HS-5 (cell line): ENCODE results near the gene EIF4G3.
"Not testable (repeated sequence)": the region's sequence is repeated elsewhere in the genome, so short reads cannot be mapped to it uniquely, and the experiment has no call there.

Experiments
- DNase-seq: peaks from one replicate; pipeline ENCODE4 v3.0.0-alpha.2; 2012; ENCODE audit warnings: low read depth

Gene EIF4G3

GRCh38 chr1:21188235-21188634 lies 11.5 kb upstream of the EIF4G3 start:
- no peak for DNase-seq

DNA sequence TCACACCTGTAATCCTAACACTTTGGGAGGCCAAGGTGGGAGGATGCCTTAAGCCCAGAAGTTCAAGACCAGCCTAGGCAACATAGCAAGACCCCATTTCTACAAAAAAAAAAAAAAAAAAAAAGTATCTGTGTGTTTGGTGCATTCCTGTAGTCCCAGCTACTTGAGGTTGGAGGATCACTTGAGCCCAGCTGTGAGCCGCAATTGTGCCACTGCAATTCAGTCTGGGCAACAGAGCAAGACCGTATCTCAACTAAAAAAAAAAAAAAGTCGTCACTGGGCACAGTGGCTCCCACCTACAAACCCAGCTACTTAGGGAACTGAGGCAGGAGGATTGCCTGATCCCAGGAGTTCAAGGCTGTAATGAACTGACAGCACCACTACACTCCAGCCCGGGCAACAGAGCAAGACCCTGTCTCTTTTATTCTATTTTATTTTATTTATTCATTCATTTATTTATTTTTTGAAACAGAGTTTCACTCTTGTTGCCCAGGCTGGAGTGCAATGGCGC lies 8.6 kb upstream of the EIF4G3 start:
- no peak for DNase-seq

DNA sequence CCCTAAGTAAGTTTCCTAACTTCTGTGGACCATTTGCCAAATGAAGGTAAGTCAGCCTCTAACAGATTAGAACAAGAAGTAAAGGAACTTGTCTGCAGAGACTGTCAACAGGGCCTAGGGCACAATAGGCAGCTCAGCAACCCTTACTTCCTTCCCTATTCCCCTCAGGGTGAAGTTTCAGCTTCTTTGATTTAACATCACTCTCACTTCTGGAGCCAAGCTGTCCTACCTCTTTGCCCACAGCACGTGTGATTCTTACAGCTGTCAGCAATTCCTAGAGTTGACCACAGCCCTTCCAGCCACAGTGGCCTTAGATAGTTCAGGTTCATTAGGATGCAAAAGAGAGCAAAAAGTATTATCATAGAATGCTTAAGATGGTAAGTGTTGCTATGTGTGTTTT lies 7.6 kb upstream of the EIF4G3 start:
- no peak for DNase-seq

GRCh38 chr1:21182181-21182731 lies 5.6 kb upstream of the EIF4G3 start:
- DNase-seq = no peak

DNA sequence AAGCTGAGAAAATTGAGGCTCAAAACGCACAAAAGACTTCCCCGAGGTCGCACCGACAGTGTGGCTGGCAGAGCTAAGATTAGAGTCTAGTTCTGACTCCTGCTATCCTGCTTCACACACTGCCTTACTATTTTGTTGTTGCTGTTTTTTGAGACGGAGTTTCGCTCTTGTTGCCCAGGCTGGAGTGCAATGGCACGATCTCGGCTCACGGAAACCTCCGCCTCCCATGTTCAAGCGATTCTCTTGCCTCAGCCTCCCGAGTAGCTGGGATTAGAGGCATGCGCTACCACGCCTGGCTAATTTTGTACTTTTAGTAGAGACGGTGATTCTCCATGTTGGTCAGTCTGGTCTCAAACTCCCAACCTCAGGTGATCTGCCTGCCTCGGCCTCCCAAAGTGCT lies 1.6 kb upstream of the EIF4G3 start:
- not testable (repeated sequence) for DNase-seq

GRCh38 chr1:21175670-21176581 lies 771 bp downstream of the EIF4G3 start:
- no peak for DNase-seq

DNA sequence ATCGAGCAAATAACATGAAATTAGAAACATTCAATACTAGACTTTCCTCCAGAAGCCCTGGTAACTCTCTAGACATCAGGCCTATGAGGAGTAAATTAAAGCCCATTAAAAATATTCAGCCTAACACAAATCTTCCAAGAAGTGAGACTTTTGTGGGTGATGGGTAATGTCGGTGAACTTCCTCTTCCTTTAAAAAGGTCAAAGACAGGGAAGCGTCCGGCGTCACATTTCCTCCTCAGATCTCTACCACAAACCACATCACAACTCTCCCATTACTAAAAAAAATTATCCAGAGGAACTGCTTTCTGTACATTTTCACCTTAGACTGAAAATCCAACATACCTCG lies 1.4 kb downstream of the EIF4G3 start:
- DNase-seq = no peak

GRCh38 chr1:21174654-21175323 lies 1.9 kb downstream of the EIF4G3 start:
- peak; percentile 56 for DNase-seq

GRCh38 chr1:21174230-21174629 lies 2.5 kb downstream of the EIF4G3 start:
- DNase-seq = no peak

GRCh38 chr1:21173096-21173495 lies 3.6 kb downstream of the EIF4G3 start:
- not testable (repeated sequence) for DNase-seq

DNA sequence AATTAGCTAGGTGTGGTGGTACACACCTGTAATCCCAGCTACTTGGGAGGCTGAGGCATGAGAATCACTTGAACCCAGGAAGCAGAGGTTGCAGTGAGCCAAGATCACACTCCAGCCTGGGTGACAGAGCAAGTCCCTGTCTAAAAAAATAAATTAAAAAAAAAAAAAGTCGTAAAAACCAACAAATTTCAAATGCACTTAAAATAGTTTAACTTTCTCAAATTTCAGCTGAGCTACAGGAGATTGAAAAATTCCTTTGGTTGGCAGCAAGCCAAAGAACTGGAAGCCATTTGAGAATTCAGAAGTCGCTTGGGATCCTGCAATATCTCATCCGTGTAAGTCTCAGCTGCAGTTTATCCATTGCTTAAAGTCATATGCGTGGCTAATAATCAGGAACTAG lies 5.9 kb downstream of the EIF4G3 start:
- DNase-seq = not testable (repeated sequence)

GRCh38 chr1:21168444-21168843 lies 8.3 kb downstream of the EIF4G3 start:
- DNase-seq = no peak

DNA sequence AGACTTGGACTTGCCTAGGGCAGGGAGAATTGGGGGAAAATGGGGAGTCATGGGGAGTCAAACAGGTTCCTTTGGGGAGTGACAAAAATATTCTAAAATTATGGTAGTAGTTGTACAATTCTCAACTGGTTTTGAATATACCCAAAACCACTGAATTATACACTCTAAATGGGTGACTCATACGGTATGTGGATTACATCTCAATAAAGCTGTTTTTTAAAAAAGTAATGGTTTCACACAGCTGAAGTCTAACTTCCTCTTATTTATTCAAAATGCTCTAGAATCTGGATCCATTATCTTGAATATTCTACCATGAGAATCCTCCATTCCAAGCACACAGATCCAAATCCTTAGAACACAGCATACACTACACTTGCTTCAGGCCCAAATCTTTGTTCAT lies 11.1 kb downstream of the EIF4G3 start:
- DNase-seq = no peak

DNA sequence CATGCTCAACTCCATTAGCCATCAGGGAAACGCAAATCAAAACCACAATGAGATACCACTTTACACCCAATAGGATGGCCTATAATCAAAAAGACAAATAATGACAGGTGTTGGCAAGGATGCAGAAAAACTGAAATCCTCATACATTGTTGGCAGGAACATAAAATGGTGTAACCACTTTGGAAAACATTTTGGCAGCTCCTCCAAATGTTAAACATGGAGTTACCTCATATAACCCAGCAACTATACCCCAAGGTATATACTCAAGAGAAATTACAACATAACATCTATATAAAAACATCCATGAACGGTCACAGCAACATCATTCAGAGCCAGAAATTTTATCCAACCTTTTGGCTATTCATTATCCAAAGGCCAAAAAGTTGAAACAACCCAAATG lies 11.6 kb downstream of the EIF4G3 start:
- DNase-seq = no peak

GRCh38 chr1:21164266-21164665 lies 12.4 kb downstream of the EIF4G3 start:
- no peak for DNase-seq

GRCh38 chr1:21162740-21163464 lies 13.8 kb downstream of the EIF4G3 start:
- DNase-seq = no peak

DNA sequence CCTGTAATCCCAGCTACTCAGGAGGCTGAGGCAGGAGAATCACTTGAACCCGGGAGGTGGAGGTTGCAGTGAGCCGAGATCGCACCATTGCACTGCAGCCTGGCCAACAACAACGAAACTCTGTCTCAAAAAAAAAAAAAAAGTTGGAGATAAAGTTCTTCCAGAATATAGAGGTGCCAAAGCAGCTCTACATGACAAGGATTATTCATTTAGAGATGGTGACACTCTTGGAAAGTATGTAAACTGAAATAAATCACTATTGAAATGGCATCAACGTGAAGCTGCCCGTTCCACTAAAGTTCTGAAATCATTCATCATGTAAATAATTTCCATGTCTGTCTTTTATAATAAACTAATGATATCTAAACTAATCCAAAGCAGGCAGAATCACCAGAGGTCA lies 14.9 kb downstream of the EIF4G3 start:
- DNase-seq = no peak

- no peak for DNase-seq
Observed at GRCh38 chr1:21160263-21160796, 16.4 kb downstream of the EIF4G3 start.

- no peak for DNase-seq
Observed at GRCh38 chr1:21157868-21158267, 18.8 kb downstream of the EIF4G3 start.

GRCh38 chr1:21157054-21157453 lies 19.6 kb downstream of the EIF4G3 start:
- DNase-seq = no peak

GRCh38 chr1:21156019-21156418 lies 20.7 kb downstream of the EIF4G3 start:
- no peak for DNase-seq

GRCh38 chr1:21154717-21155116 lies 22.0 kb downstream of the EIF4G3 start:
- no peak for DNase-seq
